A673 (cell line): ENCODE data around the gene LMNB1.

Experiments
- EZH2 ChIP-seq: fragments of 200-600 bp; sonication (generic); IDR thresholded peaks from 2 replicates; pipeline ENCODE4 v1.6.1; 2017; ENCODE audit warnings: borderline replicate concordance, low read depth, mild to moderate bottlenecking, mixed read lengths, antibody characterized with exemption, low read length; ENCODE audit not compliant: poor library complexity, severe bottlenecking
- TF ChIP-seq, protein P1 (sequence below): fragments of 300-800, 200-600 bp; sonication (generic); conservative IDR thresholded peaks from 2 replicates; pipeline ENCODE4 v1.5.1; 2017; ENCODE audit warnings: low read depth, mild to moderate bottlenecking, antibody characterized with exemption, low read length, moderate library complexity, mixed read lengths

DNA sequence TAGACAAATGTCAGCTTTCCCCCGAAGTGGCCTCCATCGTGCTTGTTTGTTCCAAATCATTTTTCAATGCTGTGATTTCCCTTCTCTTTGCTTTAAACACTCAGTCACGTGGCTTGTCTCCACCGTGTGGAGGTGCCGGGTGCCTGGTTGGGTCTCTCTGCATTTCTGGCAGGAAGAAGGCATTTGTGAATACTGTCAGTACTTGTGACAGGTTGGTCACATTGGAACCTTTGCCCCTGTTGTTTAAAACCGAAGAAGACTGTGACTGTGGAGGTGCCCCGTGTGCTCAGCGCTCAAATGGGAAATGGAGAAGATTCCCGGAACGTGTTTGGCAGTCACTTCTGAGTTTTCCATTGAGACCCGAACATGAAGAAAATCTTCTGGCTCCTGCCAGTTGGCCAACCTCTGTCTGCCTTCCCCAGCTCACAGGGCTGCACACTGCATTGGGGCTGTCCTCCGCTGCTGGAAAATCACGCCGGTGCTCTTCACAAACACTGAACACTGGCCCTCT, 74.6 kb downstream of the LMNB1 start:
- TF ChIP-seq, protein P1, sequence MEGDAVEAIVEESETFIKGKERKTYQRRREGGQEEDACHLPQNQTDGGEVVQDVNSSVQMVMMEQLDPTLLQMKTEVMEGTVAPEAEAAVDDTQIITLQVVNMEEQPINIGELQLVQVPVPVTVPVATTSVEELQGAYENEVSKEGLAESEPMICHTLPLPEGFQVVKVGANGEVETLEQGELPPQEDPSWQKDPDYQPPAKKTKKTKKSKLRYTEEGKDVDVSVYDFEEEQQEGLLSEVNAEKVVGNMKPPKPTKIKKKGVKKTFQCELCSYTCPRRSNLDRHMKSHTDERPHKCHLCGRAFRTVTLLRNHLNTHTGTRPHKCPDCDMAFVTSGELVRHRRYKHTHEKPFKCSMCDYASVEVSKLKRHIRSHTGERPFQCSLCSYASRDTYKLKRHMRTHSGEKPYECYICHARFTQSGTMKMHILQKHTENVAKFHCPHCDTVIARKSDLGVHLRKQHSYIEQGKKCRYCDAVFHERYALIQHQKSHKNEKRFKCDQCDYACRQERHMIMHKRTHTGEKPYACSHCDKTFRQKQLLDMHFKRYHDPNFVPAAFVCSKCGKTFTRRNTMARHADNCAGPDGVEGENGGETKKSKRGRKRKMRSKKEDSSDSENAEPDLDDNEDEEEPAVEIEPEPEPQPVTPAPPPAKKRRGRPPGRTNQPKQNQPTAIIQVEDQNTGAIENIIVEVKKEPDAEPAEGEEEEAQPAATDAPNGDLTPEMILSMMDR: no peak
- no peak for TF ChIP-seq EZH2
